ENCODE data around the gene GALNT13. TPM values are rescaled to one million over a fixed set of nuclear protein-coding genes. Genes with fewer than 3 reads are reported as not detected.

The GALNT13 gene
- total RNA-seq, 1 experiment from 2014 or later = not detected

GRCh38 chr2:153886833-153887232 lies 15.1 kb downstream of the GALNT13 start:
- Mint-ChIP-seq H3K4me3 (ENCODE audit: low read depth, unreplicated experiment) (no peak overlapping the region), H3K27ac (ENCODE audit: unreplicated experiment) (no peak overlapping the region), H3K4me1 (ENCODE audit: low read depth, unreplicated experiment) (no peaks in the 10 kb centered on the region), H3K27me3 (ENCODE audit: unreplicated experiment) (no peaks in the 10 kb centered on the region), H3K36me3 (ENCODE audit: insufficient read depth, unreplicated experiment) (no peaks in the 10 kb centered on the region), H3K9me3 (ENCODE audit: low read depth, unreplicated experiment) (peaks cover 3% of the 10 kb centered on the region)
- intact Hi-C loops (cut with micrococcal nuclease; ENCODE audit: unreplicated experiment) = no loop called here
- DNase-seq = no peak
- TF ChIP-seq CTCF (IDR thresholded peaks at IDR 0.05; ENCODE audit: unreplicated experiment) = no peak
- no TSS peak for BruUV-seq (replicated peaks)
- CTCF ChIA-PET = no interaction called here

DNA sequence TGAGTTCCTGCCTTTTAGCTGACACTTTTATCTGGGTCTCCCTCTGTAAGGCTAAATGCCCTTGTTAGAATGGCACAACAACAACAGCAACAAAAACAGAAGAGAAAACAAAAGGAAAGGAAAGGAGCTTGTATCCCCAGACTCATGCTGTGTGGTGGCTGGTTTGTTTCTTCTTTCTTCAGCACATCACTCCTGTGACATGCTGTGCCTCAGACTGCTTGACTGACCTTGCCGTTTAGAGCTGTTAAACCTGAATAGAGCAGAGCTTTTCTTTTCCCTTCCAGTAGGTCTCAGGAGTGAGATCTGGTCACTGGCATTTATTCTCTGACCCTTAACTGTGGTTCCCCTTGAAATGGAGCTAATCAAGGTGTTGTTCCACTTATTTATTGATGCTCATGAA lies 18.9 kb downstream of the GALNT13 start:
- no peak for DNase-seq
- Mint-ChIP-seq H3K36me3 (ENCODE audit: insufficient read depth, unreplicated experiment) (no peaks in the 10 kb centered on the region), H3K4me3 (ENCODE audit: low read depth, unreplicated experiment) (no peak overlapping the region), H3K27ac (ENCODE audit: unreplicated experiment) (no peak overlapping the region), H3K4me1 (ENCODE audit: low read depth, unreplicated experiment) (no peaks in the 10 kb centered on the region), H3K27me3 (ENCODE audit: unreplicated experiment) (no peaks in the 10 kb centered on the region), H3K9me3 (ENCODE audit: low read depth, unreplicated experiment) (peaks cover 3% of the 10 kb centered on the region)
- CTCF ChIA-PET = interaction anchor here (0.9 kb wide), 1 partner anchor 23 kb away, joined by 3 read pairs; no protein-coding TSS in a partner anchor
- TF ChIP-seq CTCF (IDR thresholded peaks at IDR 0.05; ENCODE audit: unreplicated experiment) = no peak
- intact Hi-C loops (cut with micrococcal nuclease; ENCODE audit: unreplicated experiment) = loop anchor here (5.0 kb wide), 1 partner anchor 417 kb away; no protein-coding TSS in a partner anchor
- BruUV-seq (replicated peaks) = no TSS peak

GRCh38 chr2:153891051-153891450 lies 19.3 kb downstream of the GALNT13 start:
- intact Hi-C loops (cut with micrococcal nuclease; ENCODE audit: unreplicated experiment) = loop anchor here (5.0 kb wide), 1 partner anchor 416 kb away; no protein-coding TSS in a partner anchor
- DNase-seq = no peak
- CTCF ChIA-PET = interaction anchor here (0.9 kb wide), 1 partner anchor 23 kb away, joined by 3 read pairs; no protein-coding TSS in a partner anchor
- H3K4me3 Mint-ChIP-seq (ENCODE audit: low read depth, unreplicated experiment) = no peak overlapping the region
- H3K36me3 Mint-ChIP-seq (ENCODE audit: insufficient read depth, unreplicated experiment) = no peaks in the 10 kb centered on the region
- no peak for TF ChIP-seq CTCF (IDR thresholded peaks at IDR 0.05; ENCODE audit: unreplicated experiment)
- H3K27ac Mint-ChIP-seq (ENCODE audit: unreplicated experiment) = no peak overlapping the region
- H3K9me3 Mint-ChIP-seq (ENCODE audit: low read depth, unreplicated experiment) = peaks cover 3% of the 10 kb centered on the region
- no peaks in the 10 kb centered on the region for H3K27me3 Mint-ChIP-seq (ENCODE audit: unreplicated experiment)
- H3K4me1 Mint-ChIP-seq (ENCODE audit: low read depth, unreplicated experiment) = no peaks in the 10 kb centered on the region
- BruUV-seq (replicated peaks) = no TSS peak

DNA sequence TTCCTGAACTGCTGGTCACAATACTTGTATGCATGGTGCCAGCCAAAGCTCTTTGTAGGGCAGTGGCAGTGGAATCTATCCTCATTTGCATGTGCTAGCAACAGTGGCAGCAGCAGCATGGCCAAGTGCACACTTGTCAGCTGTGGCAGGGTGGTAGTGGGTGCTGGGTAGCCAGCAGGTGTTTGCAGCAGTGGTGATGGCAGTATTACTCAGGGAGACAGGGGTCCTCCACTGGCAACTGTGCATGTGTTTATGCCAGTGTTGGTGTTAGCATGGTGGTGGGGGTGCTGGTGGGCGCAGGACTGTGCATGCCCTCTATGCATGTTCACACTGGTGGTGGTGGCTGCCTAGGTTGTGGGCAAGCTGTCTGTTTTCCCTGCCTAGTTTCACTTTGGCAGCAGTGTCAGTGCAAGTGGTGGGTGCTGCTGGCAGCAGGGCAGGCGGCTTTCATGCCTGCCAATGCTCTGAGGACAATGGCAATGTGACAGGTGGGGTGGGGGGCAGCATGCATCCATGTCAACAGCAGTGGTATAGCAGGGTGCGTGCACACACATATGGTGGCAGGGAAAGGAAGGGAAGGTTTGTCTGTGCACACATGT lies 41.2 kb downstream of the GALNT13 start:
- no peaks in the 10 kb centered on the region for H3K9me3 Mint-ChIP-seq (ENCODE audit: low read depth, unreplicated experiment)
- intact Hi-C loops (cut with micrococcal nuclease; ENCODE audit: unreplicated experiment) = no loop called here
- CTCF ChIA-PET = no interaction called here

More for the DNA sequence above, 41.2 kb downstream of the GALNT13 start:
- H3K27ac Mint-ChIP-seq (ENCODE audit: unreplicated experiment) = no peak overlapping the region
- no peak for DNase-seq
- H3K4me1 Mint-ChIP-seq (ENCODE audit: low read depth, unreplicated experiment) = no peaks in the 10 kb centered on the region
- no peak overlapping the region for H3K4me3 Mint-ChIP-seq (ENCODE audit: low read depth, unreplicated experiment)
- TF ChIP-seq CTCF (IDR thresholded peaks at IDR 0.05; ENCODE audit: unreplicated experiment) = no peak
- H3K36me3 Mint-ChIP-seq (ENCODE audit: insufficient read depth, unreplicated experiment) = no peaks in the 10 kb centered on the region
- no TSS peak for BruUV-seq (replicated peaks)
- no peaks in the 10 kb centered on the region for H3K27me3 Mint-ChIP-seq (ENCODE audit: unreplicated experiment)
